HG02870 (cell line): Measurements from ENCODE around the gene FFAR1.

Experiments
- ATAC-seq: cut with Tn5 transposase; IDR thresholded peaks from one replicate; pipeline ENCODE4 v1.9.1; 2021; ENCODE audit warnings: mild to moderate bottlenecking, moderate library complexity; ENCODE audit not compliant: unreplicated experiment

The FFAR1 gene

DNA sequence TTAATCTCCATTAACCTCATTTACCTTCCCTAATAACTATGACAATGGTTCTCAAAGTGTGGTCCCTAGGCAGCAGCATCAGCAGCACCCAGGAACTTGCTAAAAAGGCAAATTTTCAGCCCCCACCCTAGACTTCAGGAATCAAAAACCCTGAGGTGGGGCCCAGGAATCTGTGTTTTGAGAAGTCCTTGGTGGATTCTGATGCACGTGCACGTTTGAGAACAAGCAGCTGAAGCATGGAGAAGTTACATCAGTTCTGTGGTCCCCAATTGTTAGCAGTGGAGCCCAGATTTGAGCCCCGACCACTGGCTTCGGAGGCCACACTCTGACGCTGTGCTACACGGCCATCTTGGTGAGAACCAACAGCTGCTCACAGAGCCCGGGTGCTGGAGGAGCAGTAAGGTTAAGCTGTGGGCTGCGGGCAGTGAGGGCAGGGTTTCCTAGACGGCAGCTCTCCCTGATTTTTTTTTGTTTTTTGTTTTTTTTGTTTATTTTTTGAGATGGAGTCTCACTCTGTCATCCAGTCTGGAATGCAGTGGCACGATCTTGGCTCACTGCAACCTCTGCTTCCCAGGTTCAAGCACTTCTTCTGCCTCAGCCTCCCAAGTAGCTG, 32.7 kb upstream of the FFAR1 start:
- no peak for ATAC-seq

DNA sequence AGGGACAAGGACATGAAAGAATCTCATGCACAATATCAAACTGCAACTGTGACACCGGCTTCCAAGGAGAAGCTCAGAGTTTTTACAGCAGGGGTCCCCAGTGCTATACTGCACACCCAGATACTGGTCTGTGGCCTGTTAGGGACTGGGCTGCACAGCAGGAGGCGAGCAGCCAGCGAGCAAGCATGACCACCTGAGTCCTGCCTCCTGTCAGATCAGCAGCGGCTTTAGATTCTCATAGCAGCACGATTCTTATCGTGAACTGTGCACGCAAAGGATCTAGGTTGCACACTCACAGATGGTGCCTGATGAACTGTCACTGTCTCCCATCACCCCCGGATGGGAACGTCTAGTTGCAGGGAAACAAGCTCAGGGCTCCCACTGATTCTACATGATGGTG, 31.8 kb upstream of the FFAR1 start:
- ATAC-seq, result no peak

- no peak for ATAC-seq
Measured at GRCh38 chr19:35316560-35316959, 31.1 kb upstream of the FFAR1 start.

GRCh38 chr19:35317464-35318043, 30.1 kb upstream of the FFAR1 start:
- no peak for ATAC-seq

- no peak for ATAC-seq
Measured at GRCh38 chr19:35318679-35319448, 28.8 kb upstream of the FFAR1 start.

DNA sequence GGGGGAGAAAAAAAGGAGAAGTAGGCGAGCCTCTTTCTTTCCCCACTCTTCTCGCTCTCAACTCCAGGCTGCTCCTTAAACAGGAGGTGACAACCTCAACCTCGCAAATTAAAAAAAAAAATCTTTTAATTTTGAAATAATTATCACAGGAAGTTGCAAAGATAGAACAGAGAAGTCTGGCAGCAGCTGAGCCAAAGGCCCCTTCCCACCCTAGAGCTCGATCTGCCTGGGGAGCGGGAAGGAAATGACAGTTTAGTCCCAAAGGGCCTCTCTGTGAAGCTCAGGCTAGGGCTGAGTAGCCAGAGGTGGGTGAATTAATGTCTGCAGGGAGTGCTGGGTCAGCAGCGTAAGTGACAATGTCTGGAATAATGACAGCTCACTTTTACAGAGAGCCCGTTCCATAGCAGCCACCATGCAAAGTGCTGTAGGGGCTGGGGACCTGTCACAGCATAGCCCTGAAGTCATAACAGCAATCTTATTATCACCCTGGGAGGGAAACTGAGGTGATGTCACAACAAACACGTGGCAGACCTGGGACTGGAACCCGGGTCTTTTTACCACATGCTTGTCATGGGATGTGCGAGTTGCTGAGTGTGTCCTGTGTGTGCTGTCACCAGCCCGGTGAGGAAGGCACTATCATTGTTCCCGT, 27.5 kb upstream of the FFAR1 start:
- ATAC-seq, result no peak

DNA sequence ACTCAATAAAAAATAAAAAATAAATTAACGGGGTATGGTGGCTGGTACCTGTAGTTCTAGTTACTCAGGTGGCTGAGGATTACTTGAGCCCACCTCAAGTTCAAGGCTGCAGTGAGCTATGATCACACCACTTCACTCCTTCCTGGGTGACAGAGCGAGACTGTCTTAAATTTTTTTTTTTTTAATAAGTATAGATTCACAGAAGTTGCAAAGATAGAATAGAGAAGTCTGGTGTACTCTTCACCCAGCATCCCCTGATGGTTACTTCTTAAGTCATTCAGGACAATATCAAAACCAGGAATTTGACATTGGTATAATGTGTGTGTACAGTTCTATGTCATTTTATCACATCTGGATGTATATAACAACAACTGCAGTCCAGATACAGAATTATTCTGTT, 26.4 kb upstream of the FFAR1 start:
- no peak for ATAC-seq

DNA sequence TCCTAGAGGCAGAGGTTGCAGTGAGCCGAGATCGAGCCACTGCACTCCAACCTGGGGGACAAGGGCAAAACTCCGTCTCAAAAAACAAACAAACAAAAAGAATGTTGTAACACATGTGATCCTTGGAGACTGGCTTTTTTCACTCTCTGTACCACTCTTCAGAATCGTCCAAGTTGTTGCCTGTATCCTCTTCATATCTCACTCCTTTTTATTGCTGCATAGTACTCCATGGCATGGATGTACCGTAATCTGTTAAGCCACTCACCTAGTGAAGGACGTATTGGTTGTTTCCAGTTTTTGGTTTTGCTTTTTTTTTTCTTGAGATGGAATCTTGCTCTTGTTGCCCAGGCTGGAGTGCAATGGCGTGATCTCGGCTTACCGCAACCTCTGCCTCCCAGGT, 25.7 kb upstream of the FFAR1 start:
- no peak for ATAC-seq

GRCh38 chr19:35327642-35328041, 20.1 kb upstream of the FFAR1 start:
- no peak for ATAC-seq

DNA sequence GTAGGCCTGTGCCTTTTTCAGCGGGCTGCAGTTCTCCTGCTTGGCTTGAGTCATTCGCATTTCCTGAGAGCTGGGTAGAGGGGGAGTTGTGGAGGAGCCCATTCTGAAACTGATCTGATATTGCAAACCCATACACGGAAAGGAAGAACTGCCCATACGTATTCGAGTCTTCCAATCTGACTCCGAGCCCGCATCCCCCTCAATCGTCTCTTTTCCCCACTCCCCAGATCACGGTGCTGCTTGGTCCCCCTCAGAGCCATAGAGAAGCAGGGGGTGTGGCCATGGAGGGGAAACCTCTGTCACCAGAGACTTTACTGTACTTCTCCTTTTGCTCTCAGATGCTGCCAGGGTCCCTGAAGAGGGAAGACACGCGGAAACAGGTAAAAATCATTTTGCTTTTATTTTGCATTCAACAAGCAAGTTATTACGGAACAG, 18.8 kb upstream of the FFAR1 start, which contains the start of gene CD22:
Gene CD22 (plus strand): TSS at position 337 of the 435 bp plus-strand sequence. CDS start 2,854 bp downstream, outside the sequence.
- ATAC-seq, result no peak

DNA sequence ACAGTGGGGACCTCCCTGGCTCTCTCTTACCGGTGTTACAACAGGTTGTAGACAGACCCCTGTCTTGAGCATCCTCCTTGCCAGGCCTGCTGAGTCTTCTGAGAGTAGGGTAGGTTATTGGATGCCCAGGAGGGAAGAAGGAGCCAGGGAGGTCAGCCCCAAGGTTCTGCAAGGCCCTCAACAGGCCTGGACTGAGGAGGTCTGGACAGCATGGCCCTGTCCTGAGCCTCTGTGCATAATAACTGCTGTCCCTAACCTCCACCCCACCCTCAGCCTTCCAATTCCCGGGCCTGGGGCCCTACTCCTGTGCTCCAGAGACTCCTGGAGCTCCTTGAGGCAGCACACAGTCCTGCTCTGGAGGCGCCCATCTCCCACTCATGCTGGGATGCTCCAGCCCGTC, 18.4 kb upstream of the FFAR1 start:
- no peak for ATAC-seq

DNA sequence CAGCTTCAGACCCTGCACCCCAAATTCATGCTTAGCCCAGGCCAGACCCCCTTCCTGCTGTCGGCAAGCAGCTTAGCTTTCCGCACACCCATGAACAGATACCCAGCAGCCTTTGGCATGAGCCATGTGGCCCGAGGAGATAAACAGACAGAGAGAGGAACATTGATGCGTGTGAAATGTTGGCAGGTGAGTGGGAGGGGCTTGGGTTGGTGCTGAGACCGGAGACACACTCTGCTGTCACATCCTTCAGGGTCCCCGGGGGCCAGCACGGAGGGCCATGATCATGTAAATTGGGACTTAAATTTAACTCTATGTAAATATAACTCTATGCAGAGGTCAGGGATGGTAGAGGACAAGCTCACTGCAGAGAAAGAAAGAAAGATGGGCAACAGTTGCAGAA, 17.2 kb upstream of the FFAR1 start:
- ATAC-seq, result no peak

GRCh38 chr19:35331551-35332214, 16.0 kb upstream of the FFAR1 start:
- no peak for ATAC-seq

DNA sequence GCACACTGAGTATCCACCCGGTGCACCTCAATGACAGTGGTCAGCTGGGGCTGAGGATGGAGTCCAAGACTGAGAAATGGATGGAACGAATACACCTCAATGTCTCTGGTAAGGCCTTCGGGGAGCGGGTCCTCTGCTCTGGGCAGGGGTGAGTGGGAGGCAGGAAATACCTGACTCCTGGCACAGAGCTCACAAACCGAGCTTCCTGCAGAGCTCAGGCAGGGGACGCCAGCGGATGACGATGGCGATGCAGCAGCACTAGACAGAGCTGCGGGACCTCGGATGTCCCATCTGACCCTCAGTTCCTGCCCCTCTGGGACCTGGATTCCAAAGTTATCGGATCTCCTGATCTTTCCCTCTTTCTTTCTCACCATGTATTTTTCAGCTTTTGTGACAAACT, 14.9 kb upstream of the FFAR1 start:
- no peak for ATAC-seq

GRCh38 chr19:35334144-35334753, 13.5 kb upstream of the FFAR1 start:
- no peak for ATAC-seq

GRCh38 chr19:35336166-35336955, 11.3 kb upstream of the FFAR1 start:
- ATAC-seq, result no peak

DNA sequence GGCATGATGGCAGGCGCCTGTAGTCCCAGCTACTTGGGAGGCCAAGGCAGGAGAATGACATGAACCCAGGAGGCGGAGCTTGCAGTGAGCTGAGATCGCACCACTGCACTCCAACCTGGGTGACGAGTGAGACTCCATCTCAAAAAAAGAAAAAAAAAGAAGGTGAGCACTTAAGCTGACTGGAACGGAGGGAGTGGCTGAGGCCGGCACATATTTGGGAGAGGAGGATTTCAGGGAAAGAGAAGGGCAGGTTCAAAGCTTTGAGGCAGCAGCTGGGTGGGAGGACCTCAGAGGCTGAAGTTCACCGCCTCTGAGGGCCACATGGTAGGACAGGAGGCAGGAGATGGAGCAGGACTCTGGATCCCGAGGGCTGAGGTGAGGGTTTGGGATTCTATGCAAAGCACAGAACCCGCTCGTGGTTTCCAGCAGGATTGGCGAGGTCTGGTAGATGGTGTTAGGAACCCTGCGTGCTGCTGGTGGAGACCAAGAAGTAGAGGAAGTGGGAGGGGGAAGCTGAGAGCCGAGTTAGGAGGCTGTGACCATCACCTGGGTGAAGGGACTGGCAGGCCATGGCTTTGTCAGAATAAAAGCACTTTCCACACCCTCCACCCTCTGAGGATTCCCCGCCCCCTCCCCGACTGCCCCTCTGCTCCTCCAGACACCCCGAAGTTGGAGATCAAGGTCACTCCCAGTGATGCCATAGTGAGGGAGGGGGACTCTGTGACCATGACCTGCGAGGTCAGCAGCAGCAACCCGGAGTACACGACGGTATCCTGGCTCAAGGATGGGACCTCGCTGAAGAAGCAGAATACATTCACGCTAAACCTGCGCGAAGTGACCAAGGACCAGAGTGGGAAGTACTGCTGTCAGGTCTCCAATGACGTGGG, 10.4 kb upstream of the FFAR1 start:
- no peak for ATAC-seq

GRCh38 chr19:35337984-35338296, 9.8 kb upstream of the FFAR1 start:
- ATAC-seq, result no peak

DNA sequence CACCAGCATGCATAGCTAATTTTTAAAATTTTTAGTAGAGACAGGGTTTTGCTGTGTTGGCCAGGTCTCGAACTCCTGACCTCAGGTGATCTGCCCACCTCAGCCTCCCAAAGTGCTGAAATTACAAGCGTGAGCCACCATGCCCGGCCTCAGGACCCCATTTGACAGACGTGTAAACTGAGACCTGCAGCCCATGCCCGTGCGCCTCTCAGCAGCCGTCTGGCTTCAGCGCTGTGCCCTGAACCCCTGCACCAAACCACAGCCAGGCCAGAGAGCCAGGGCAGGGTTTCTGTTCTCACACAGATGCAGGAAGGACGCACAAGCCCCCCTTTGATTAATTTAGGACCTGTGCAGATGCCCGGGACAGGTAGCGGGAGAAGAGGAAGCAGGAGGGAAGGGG, 7.3 kb upstream of the FFAR1 start:
- ATAC-seq, result no peak
